BLaER1 treated with 17β-estradiol and CSF1 and Interleukin-3, amounts not matched to agents 10 nM and 100 nM (cell line): ENCODE results near the gene WDR64.

ENCODE experiments used
- H3K27ac ChIP-seq, 11 experiments: shearing (Covaris generic); formaldehyde crosslinking; 2 replicates each; pipeline ENCODE4 v1.8.1; 2022
- H3K27me3 ChIP-seq, 11 experiments: shearing (Covaris generic); formaldehyde crosslinking; 2 replicates each; pipeline ENCODE4 v1.8.1; 2022
- H3K36me3 ChIP-seq, 11 experiments: shearing (Covaris generic); formaldehyde crosslinking; 2 replicates each; pipeline ENCODE4 v1.8.1; 2022
- H3K4me1 ChIP-seq, 10 experiments: shearing (Covaris generic); formaldehyde crosslinking; 2 replicates each; pipeline ENCODE4 v1.8.1; 2022
- H3K4me2 ChIP-seq, 11 experiments: shearing (Covaris generic); formaldehyde crosslinking; 2 replicates each; pipeline ENCODE4 v1.8.1; 2022
- H3K4me3 ChIP-seq, 10 experiments: shearing (Covaris generic); formaldehyde crosslinking; 2 replicates each; pipeline ENCODE4 v1.8.1; 2022
- H3K9ac ChIP-seq, 11 experiments: shearing (Covaris generic); formaldehyde crosslinking; 2 replicates each; pipeline ENCODE4 v1.8.1; 2022
- H3K9me3 ChIP-seq, 11 experiments: shearing (Covaris generic); formaldehyde crosslinking; replicated peaks in 1 of 11; 2 replicates each; pipeline ENCODE4 v1.8.1; 2022
- H4K20me1 ChIP-seq, 11 experiments: shearing (Covaris generic); formaldehyde crosslinking; 2 replicates each; pipeline ENCODE4 v1.8.1; 2022
- Cebpa-rat ChIP-seq, 11 experiments: shearing (Covaris generic); IDR thresholded peaks; 2 replicates each; pipeline ENCODE4 v1.8.1; 2022

The WDR64 gene

GRCh38 chr1:241744591-241744990, 92.5 kb downstream of the WDR64 start:
- no peak for TF ChIP-seq Cebpa-rat (IDR thresholded peaks at IDR 0.05)
- Histone ChIP-seq H3K9ac (no peak overlapping the region), H3K4me2 (no peak overlapping the region), H3K36me3 (no peaks in the 10 kb centered on the region), H4K20me1 (no peaks in the 10 kb centered on the region), H3K4me3 (no peak overlapping the region), H3K27ac (no peak overlapping the region), H3K9me3 (no peaks in the 10 kb centered on the region), H3K27me3 (no peaks in the 10 kb centered on the region), H3K4me1 (no peaks in the 10 kb centered on the region)

GRCh38 chr1:241747992-241748391, 95.9 kb downstream of the WDR64 start:
- no peak overlapping the region for H3K9ac ChIP-seq
- no peak overlapping the region for H3K4me3 ChIP-seq
- no peak overlapping the region for H3K27ac ChIP-seq
- H3K9me3 ChIP-seq: no peaks in the 10 kb centered on the region
- no peak overlapping the region for H3K4me2 ChIP-seq
- no peaks in the 10 kb centered on the region for H3K36me3 ChIP-seq
- H3K4me1 ChIP-seq: no peaks in the 10 kb centered on the region
- H4K20me1 ChIP-seq: no peaks in the 10 kb centered on the region
- no peaks in the 10 kb centered on the region for H3K27me3 ChIP-seq
- no peak for TF ChIP-seq Cebpa-rat (IDR thresholded peaks at IDR 0.05)

- H3K9me3 ChIP-seq: no peaks in the 10 kb centered on the region
- no peaks in the 10 kb centered on the region for H4K20me1 ChIP-seq
- H3K4me1 ChIP-seq: no peaks in the 10 kb centered on the region
- no peaks in the 10 kb centered on the region for H3K27me3 ChIP-seq
- no peak overlapping the region for H3K9ac ChIP-seq
- H3K4me3 ChIP-seq: no peak overlapping the region
- TF ChIP-seq Cebpa-rat (IDR thresholded peaks at IDR 0.05): no peak
- no peak overlapping the region for H3K4me2 ChIP-seq
- no peak overlapping the region for H3K27ac ChIP-seq
- no peaks in the 10 kb centered on the region for H3K36me3 ChIP-seq
Measured at GRCh38 chr1:241749041-241749944, 97.2 kb downstream of the WDR64 start.

- Histone ChIP-seq H3K9me3 (no peaks in the 10 kb centered on the region), H3K36me3 (no peaks in the 10 kb centered on the region), H3K9ac (no peak overlapping the region), H3K27me3 (no peaks in the 10 kb centered on the region), H3K4me3 (no peak overlapping the region), H3K4me1 (no peaks in the 10 kb centered on the region), H4K20me1 (no peaks in the 10 kb centered on the region), H3K4me2 (no peak overlapping the region), H3K27ac (no peak overlapping the region)
- TF ChIP-seq Cebpa-rat (IDR thresholded peaks at IDR 0.05): no peak
Measured at GRCh38 chr1:241749945-241750695, 98.0 kb downstream of the WDR64 start.

DNA sequence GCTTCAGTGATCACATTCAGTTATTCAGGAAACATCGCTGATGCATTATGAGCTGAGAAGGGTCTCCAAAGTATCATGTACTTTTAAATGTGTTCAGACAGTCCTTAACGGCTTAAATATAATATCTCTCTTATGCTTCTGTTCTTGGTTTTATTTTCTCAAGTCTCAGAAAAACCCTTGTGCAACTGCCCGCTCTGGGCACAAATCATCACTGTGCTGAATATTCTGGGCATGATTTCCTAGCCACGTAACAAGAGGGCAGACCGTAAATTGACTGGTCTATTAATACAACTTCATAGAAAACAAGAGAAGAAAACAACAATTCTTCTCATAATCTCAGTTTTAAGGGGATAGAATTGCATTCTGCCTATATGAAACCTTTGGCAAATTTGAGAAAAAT, 99.4 kb downstream of the WDR64 start:
- H3K36me3 ChIP-seq: no peaks in the 10 kb centered on the region
- H3K4me1 ChIP-seq: no peaks in the 10 kb centered on the region
- no peak overlapping the region for H3K4me2 ChIP-seq
- H3K4me3 ChIP-seq: no peak overlapping the region
- H3K9me3 ChIP-seq: peaks cover 0 to 4% (median 0%) of the 10 kb centered on the region in 11 experiments; a peak in 2 of 22 replicates
- H3K27me3 ChIP-seq: no peaks in the 10 kb centered on the region
- no peaks in the 10 kb centered on the region for H4K20me1 ChIP-seq
- TF ChIP-seq Cebpa-rat (IDR thresholded peaks at IDR 0.05): no peak
- no peak overlapping the region for H3K27ac ChIP-seq
- no peak overlapping the region for H3K9ac ChIP-seq

DNA sequence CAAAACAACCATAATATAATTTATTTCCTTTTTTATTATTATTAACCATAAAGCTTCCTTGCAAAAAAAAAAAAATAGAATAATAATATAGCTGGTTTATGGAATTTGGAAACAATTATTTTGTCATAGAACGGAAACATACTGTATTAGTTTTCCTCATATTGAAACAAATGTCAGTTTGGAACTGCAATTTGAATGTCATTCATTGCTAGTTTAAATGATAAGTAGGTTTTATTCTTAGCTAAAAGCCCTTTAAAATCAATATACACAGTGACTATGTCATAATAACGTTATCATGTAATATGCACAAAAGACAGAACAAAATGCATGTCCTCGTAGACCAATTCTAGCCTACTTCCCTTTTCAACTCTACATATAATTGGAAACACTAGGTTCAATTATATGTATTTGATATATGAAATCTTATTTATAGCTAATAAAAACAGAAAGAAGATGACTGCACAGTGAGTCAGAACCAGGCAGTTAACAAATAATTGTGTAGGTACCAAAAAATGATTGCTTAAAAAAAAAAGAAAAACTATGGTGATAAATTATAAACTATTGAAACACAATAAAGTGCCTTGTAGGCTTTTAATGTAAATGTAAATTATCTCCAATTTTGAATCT, 110.7 kb downstream of the WDR64 start:
- no peaks in the 10 kb centered on the region for H4K20me1 ChIP-seq
- H3K4me1 ChIP-seq: no peaks in the 10 kb centered on the region
- no peak overlapping the region for H3K9ac ChIP-seq
- no peak for TF ChIP-seq Cebpa-rat (IDR thresholded peaks at IDR 0.05)
- no peaks in the 10 kb centered on the region for H3K36me3 ChIP-seq
- H3K9me3 ChIP-seq: no peaks in the 10 kb centered on the region
- no peak overlapping the region for H3K4me2 ChIP-seq
- H3K27ac ChIP-seq: no peak overlapping the region
- H3K27me3 ChIP-seq: no peaks in the 10 kb centered on the region
- no peak overlapping the region for H3K4me3 ChIP-seq

GRCh38 chr1:241765390-241765789, 113.3 kb downstream of the WDR64 start:
- Histone ChIP-seq H3K4me2 (no peak overlapping the region), H3K27ac (no peak overlapping the region), H4K20me1 (no peaks in the 10 kb centered on the region), H3K9me3 (no peaks in the 10 kb centered on the region), H3K4me1 (no peaks in the 10 kb centered on the region), H3K4me3 (no peak overlapping the region), H3K9ac (no peak overlapping the region), H3K36me3 (no peaks in the 10 kb centered on the region), H3K27me3 (no peaks in the 10 kb centered on the region)
- TF ChIP-seq Cebpa-rat (IDR thresholded peaks at IDR 0.05): no peak

DNA sequence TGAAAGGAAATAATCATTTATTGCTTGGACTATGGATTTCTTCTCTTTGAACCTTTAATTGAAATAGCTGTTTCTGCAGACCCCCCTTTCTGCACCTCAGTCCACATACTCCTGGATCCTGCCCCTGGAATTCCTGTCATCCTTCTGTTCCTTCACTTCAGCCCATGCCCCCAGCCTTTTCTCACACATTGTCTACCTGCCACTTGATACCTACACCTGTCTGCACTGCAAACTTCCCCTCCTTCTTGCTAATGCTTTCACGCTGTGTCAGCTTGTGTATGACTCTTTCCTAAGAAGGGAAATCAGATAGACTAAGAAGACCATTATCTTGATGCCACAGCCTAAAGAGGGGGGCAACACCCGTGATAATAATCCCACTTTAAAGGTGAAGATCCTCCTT, 115.7 kb downstream of the WDR64 start:
- Histone ChIP-seq H3K9ac (no peak overlapping the region), H3K9me3 (no peaks in the 10 kb centered on the region), H3K4me1 (no peaks in the 10 kb centered on the region), H3K4me3 (no peak overlapping the region), H3K36me3 (no peaks in the 10 kb centered on the region), H3K27me3 (no peaks in the 10 kb centered on the region), H4K20me1 (no peaks in the 10 kb centered on the region), H3K4me2 (no peak overlapping the region), H3K27ac (no peak overlapping the region)
- no peak for TF ChIP-seq Cebpa-rat (IDR thresholded peaks at IDR 0.05)

- Histone ChIP-seq H3K27me3 (no peaks in the 10 kb centered on the region), H3K4me1 (no peaks in the 10 kb centered on the region), H3K27ac (no peak overlapping the region), H4K20me1 (no peaks in the 10 kb centered on the region), H3K9ac (no peak overlapping the region), H3K36me3 (no peaks in the 10 kb centered on the region), H3K4me2 (no peak overlapping the region), H3K9me3 (no peaks in the 10 kb centered on the region), H3K4me3 (no peak overlapping the region)
- TF ChIP-seq Cebpa-rat (IDR thresholded peaks at IDR 0.05): no peak
Measured at GRCh38 chr1:241770115-241770514, 118.0 kb downstream of the WDR64 start.
